H1 (cell line): ENCODE results near the gene DOCK10. TPM values are rescaled to one million over a fixed set of nuclear protein-coding genes. Genes with fewer than 3 reads are reported as not detected.

Source experiments
- CTCF ChIA-PET: fragments of 300-600 bp; sonication (Branson Sonifier 250); formaldehyde crosslinking; loops from one replicate; lab custom pipeline; 2021; ENCODE audit not compliant: partially characterized antibody; lab: Charles Lee
- POLR2A ChIA-PET: fragments of 300-600 bp; sonication (Branson Sonifier 250); formaldehyde crosslinking; loops from one replicate; lab custom pipeline; 2021; ENCODE audit warnings: inconsistent platforms; ENCODE audit not compliant: partially characterized antibody; lab: Charles Lee
- DNase-seq, 2 experiments: peaks; one replicate each; pipeline versions ENCODE4 v3.0.0 to v3.0.0-alpha.2; 2010 to 2022; ENCODE audit warnings: low spot score in 2 of 2, low read depth in 1 of 2, mixed read lengths in 1 of 2
- FAIRE-seq: peaks from 2 replicates; lab custom pipeline; 2011; peaks lifted over from hg19 to GRCh38; lab: Jason Lieb, UNC
- H2AFZ ChIP-seq: 2 replicates; pipeline ENCODE4 v1.8.1; 2012; ENCODE audit warnings: low read length, inconsistent platforms
- H2AK5ac ChIP-seq: 2 replicates; pipeline ENCODE4 v1.6.1; 2013; ENCODE audit warnings: low read depth, low read length
- H2BK120ac ChIP-seq: replicated peaks from 2 replicates; pipeline ENCODE3; 2013; ENCODE audit warnings: low read depth, low read length, inconsistent platforms
- H2BK12ac ChIP-seq: 2 replicates; pipeline ENCODE4 v1.6.1; 2013; ENCODE audit warnings: low read depth, low read length
- H2BK15ac ChIP-seq: 2 replicates; pipeline ENCODE4 v1.6.1; 2013; ENCODE audit warnings: low read length
- H2BK20ac ChIP-seq: 2 replicates; pipeline ENCODE4 v1.6.1; 2013; ENCODE audit warnings: low read length
- H2BK5ac ChIP-seq: 2 replicates; pipeline ENCODE4 v1.6.1; 2013; ENCODE audit warnings: low read depth, low read length
- H3K14ac ChIP-seq: 2 replicates; pipeline ENCODE4 v1.6.1; 2013; ENCODE audit warnings: inconsistent platforms; ENCODE audit not compliant: insufficient read length
- H3K18ac ChIP-seq: 2 replicates; pipeline ENCODE4 v1.6.1; 2013; ENCODE audit warnings: low read length; ENCODE audit errors: extremely low read depth
- H3K23ac ChIP-seq: 2 replicates; pipeline ENCODE4 v1.6.1; 2013; ENCODE audit warnings: inconsistent platforms; ENCODE audit not compliant: insufficient read length
- H3K23me2 ChIP-seq: 2 replicates; pipeline ENCODE4 v1.6.1; 2013; ENCODE audit warnings: low read depth, low read length
- H3K27ac ChIP-seq: 2 replicates; pipeline ENCODE4 v1.6.1; 2011; ENCODE audit warnings: low read depth, low read length, inconsistent platforms
- H3K27me3 ChIP-seq, 4 experiments: replicated peaks in 1 of 4; 1 replicate in 1 of 4; 2 replicates in 3 of 4; pipeline versions ENCODE4 v1.6.1 to v1.8.1; 2011 to 2013; ENCODE audit warnings: low read length in 3 of 4, mild to moderate bottlenecking in 3 of 4, inconsistent platforms in 2 of 4, mixed read lengths in 2 of 4, moderate library complexity in 1 of 4; ENCODE audit not compliant: control insufficient read depth in 3 of 4, insufficient read depth in 3 of 4; ENCODE audit errors: extremely low read depth in 1 of 4
- H3K36me3 ChIP-seq, 4 experiments: 2 replicates each; pipeline versions ENCODE4 v1.6.1 to v1.8.1; 2011 to 2013; ENCODE audit warnings: mild to moderate bottlenecking in 4 of 4, low read length in 3 of 4, moderate library complexity in 2 of 4, control low read depth in 1 of 4, inconsistent platforms in 1 of 4; ENCODE audit not compliant: insufficient read depth in 4 of 4, control insufficient read depth in 2 of 4
- H3K4ac ChIP-seq: replicated peaks from 2 replicates; pipeline ENCODE3; 2013; ENCODE audit warnings: low read length, low read depth, mixed read lengths, inconsistent platforms; ENCODE audit not compliant: insufficient read length
- H3K4me1 ChIP-seq, 4 experiments: replicated peaks in 1 of 4; 1 replicate in 1 of 4; 2 replicates in 3 of 4; pipeline versions ENCODE4 v1.6.1 to v1.8.1; 2011 to 2013; ENCODE audit warnings: low read length in 3 of 4, inconsistent platforms in 2 of 4, mixed read lengths in 1 of 4; ENCODE audit not compliant: insufficient read depth in 4 of 4, control insufficient read depth in 3 of 4
- H3K4me2 ChIP-seq, 2 experiments: 2 replicates each; pipeline versions ENCODE4 v1.6.1 to v1.8.1; 2011 to 2013; ENCODE audit warnings: low read depth in 2 of 2, low read length in 2 of 2, control low read depth in 1 of 2, inconsistent platforms in 1 of 2, mild to moderate bottlenecking in 1 of 2; ENCODE audit not compliant: insufficient read depth in 1 of 2
- H3K4me3 ChIP-seq, 4 experiments: fragments of 200-600, 300-600 bp in 1 of 4; sonication (generic), shearing (Covaris generic), sonication (Bioruptor Twin) in 1 of 4; 2 replicates each; pipeline versions ENCODE4 v1.5.1 to v1.8.1; 2011 to 2016; ENCODE audit warnings: low read length in 4 of 4, low read depth in 3 of 4, control low read depth in 2 of 4, inconsistent platforms in 2 of 4, mild to moderate bottlenecking in 2 of 4, mixed read lengths in 1 of 4, moderate library complexity in 1 of 4; ENCODE audit not compliant: insufficient read depth in 2 of 4; ENCODE audit errors: extremely low read depth in 1 of 4
- H3K56ac ChIP-seq: replicated peaks from 2 replicates; pipeline ENCODE3; 2013; ENCODE audit warnings: low read depth, mild to moderate bottlenecking, mixed read lengths, low read length, inconsistent platforms; ENCODE audit not compliant: insufficient read length
- H3K79me1 ChIP-seq: 2 replicates; pipeline ENCODE4 v1.6.1; 2013; ENCODE audit warnings: low read depth, low read length, control low read depth
- H3K79me2 ChIP-seq, 2 experiments: 2 replicates each; pipeline versions ENCODE4 v1.6.1 to v1.8.1; 2012 to 2013; ENCODE audit warnings: low read length in 2 of 2, mild to moderate bottlenecking in 2 of 2, inconsistent platforms in 1 of 2; ENCODE audit not compliant: insufficient read depth in 2 of 2, control insufficient read depth in 1 of 2
- H3K9ac ChIP-seq, 4 experiments: replicated peaks in 1 of 4; 1 replicate in 1 of 4; 2 replicates in 3 of 4; pipeline versions ENCODE4 v1.6.1 to v1.8.1; 2011 to 2013; ENCODE audit warnings: low read depth in 3 of 4, low read length in 3 of 4, control low read depth in 2 of 4, mild to moderate bottlenecking in 2 of 4, moderate library complexity in 2 of 4, inconsistent platforms in 1 of 4; ENCODE audit errors: extremely low read depth in 1 of 4
- H3K9me3 ChIP-seq, 2 experiments: 2 replicates each; pipeline versions ENCODE4 v1.6.1 to v1.8.1; 2012 to 2013; ENCODE audit warnings: mild to moderate bottlenecking in 2 of 2, moderate library complexity in 2 of 2, control low read depth in 1 of 2, inconsistent platforms in 1 of 2, low read depth in 1 of 2, low read length in 1 of 2, mixed read lengths in 1 of 2; ENCODE audit not compliant: insufficient read depth in 2 of 2
- H4K20me1 ChIP-seq, 2 experiments: replicated peaks in 1 of 2; 2 replicates each; pipeline versions ENCODE3 to v1.8.1; 2011 to 2013; ENCODE audit warnings: inconsistent platforms in 2 of 2, low read length in 2 of 2, mild to moderate bottlenecking in 1 of 2; ENCODE audit not compliant: insufficient read depth in 2 of 2, control insufficient read depth in 1 of 2
- H4K5ac ChIP-seq: 2 replicates; pipeline ENCODE4 v1.6.1; 2013; ENCODE audit warnings: low read length, low read depth, mixed read lengths, inconsistent platforms; ENCODE audit not compliant: insufficient read length
- H4K8ac ChIP-seq: 2 replicates; pipeline ENCODE4 v1.8.0; 2013; ENCODE audit warnings: mild to moderate bottlenecking, moderate library complexity, low read length, inconsistent platforms; ENCODE audit not compliant: insufficient read depth; ENCODE audit errors: extremely low read depth
- H4K91ac ChIP-seq: replicated peaks from 2 replicates; pipeline ENCODE3; 2013; ENCODE audit warnings: low read length, mixed read lengths, inconsistent platforms; ENCODE audit not compliant: insufficient read length
- GABPA ChIP-seq: IDR thresholded peaks from 2 replicates; pipeline ENCODE4 v1.6.1; 2011; ENCODE audit warnings: mild to moderate bottlenecking, low read length, moderate library complexity, borderline replicate concordance; ENCODE audit not compliant: insufficient read depth
- KDM4A ChIP-seq: IDR thresholded peaks from one replicate; pipeline ENCODE4 v1.7.1; 2012; ENCODE audit warnings: low read depth, mild to moderate bottlenecking, moderate library complexity, low read length, inconsistent platforms; ENCODE audit not compliant: severe bottlenecking
- MAX ChIP-seq: IDR thresholded peaks from 2 replicates; pipeline ENCODE4 v1.6.1; 2012; ENCODE audit warnings: inconsistent platforms
- POLR2A ChIP-seq, 2 experiments: IDR thresholded peaks; 1 replicate in 1 of 2; 2 replicates in 1 of 2; pipeline ENCODE4 v1.6.1; 2011; ENCODE audit warnings: low read depth in 2 of 2, low read length in 2 of 2, mild to moderate bottlenecking in 2 of 2; ENCODE audit errors: control extremely low read depth in 1 of 2
- SIRT6 ChIP-seq: IDR thresholded peaks from one replicate; pipeline ENCODE4 v1.7.1; 2012; ENCODE audit warnings: low read length, inconsistent platforms
- SP2 ChIP-seq: IDR thresholded peaks from 2 replicates; pipeline ENCODE4 v1.6.1; 2012; ENCODE audit warnings: mild to moderate bottlenecking, low read length, inconsistent platforms
- TAF1 ChIP-seq: IDR thresholded peaks from 2 replicates; pipeline ENCODE4 v1.6.1; 2011; ENCODE audit warnings: mild to moderate bottlenecking, low read depth, low read length
- TEAD4 ChIP-seq: IDR thresholded peaks from 2 replicates; pipeline ENCODE4 v1.6.1; 2012; ENCODE audit warnings: low read depth, low read length, inconsistent platforms, mixed read lengths
- WGBS, 2 experiments: shearing (Covaris generic) in 1 of 2; methylation state at CpG; one replicate each; pipeline versions ENCODE4 v1.1.6 to v1.1.7; 2013 to 2015; ENCODE audit warnings: low lambda C conversion rate in 2 of 2, mixed read lengths in 2 of 2, inconsistent platforms in 1 of 2, low coverage in 1 of 2, missing lambda C conversion rate in 1 of 2; ENCODE audit not compliant: insufficient replicate concordance in 2 of 2, insufficient coverage in 1 of 2, insufficient read length in 1 of 2; ENCODE audit errors: extremely low coverage in 1 of 2, missing lambda C conversion rate in 1 of 2; 5-methylcytosine and 5-hydroxymethylcytosine counted together
- polyA plus RNA-seq, 7 experiments: library from polyadenylated mRNA; depleted of rRNA in 3 of 7; stranded (reverse) in 5 of 7; unstranded in 2 of 7; fragments of >200 nt in 5 of 7; fragments of 200-250 nt in 2 of 7; gene quantifications; 1 replicate in 5 of 7; 2 replicates in 1 of 7; 4 replicates in 1 of 7; pipeline versions ENCODE4 v1.2.1 to v1.2.3, GENCODE V29; 2011 to 2013; ENCODE audit warnings: missing spikeins in 2 of 7, mixed read lengths in 2 of 7
- total RNA-seq: library from RNA; stranded (reverse); fragmentation: NEBNext Ultra II Directional; extraction: Animal tissue kit (Norgen Biotek cat#: 25700); gene quantifications from 2 replicates; pipeline ENCODE4 v1.2.1, GENCODE V29; 2021
- TF ChIP-seq, protein P1 (sequence below): IDR thresholded peaks from 2 replicates; pipeline ENCODE4 v1.6.1; 2011; ENCODE audit warnings: low read depth, mild to moderate bottlenecking, low read length; ENCODE audit not compliant: insufficient read depth
- TF ChIP-seq, protein P2 (sequence below): IDR thresholded peaks from 2 replicates; pipeline ENCODE4 v1.6.1; 2011; ENCODE audit warnings: low read length, improper control_type of control experiment

The DOCK10 gene
- total and polyA plus RNA-seq, 2 of the 8 experiments (the other 6 are each of a cell fraction or from before 2014, with no cell fraction given): 0.33 to 1.6 TPM

DNA sequence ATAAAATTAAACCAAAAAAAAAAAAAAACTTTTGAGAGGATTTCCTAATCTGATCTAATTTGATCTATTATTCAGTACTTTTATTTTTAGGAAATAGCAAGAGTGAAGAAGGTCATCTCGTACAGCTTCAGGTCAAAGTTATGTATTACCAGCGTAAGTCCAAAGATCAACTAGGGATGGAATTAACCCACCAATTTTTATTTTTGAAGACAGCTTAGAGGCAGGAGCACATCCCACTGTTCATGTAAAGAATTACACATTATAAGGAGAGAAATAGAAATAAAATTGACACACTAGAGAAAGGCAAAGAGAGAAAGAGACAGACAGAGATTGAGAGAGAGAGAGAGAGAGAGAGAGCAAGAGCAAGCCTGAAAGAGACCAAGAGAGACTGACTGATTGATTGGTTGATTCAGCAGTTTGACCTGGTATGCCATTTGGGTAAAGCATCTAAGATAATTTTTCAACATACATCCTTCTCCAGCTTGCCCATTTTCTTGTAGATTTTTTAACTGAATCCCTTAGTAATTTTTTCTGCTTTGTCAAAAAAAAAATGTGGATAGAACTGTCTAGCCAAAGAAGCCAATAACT, 25.1 kb downstream of the DOCK10 start:
- 97% methylated on average over 2 of the region's 2 CpGs; no CpG with 5 or more reads in 1 of the 2 experiments for WGBS, 2 experiments
- Histone ChIP-seq H3K36me3 (no peaks in the 10 kb centered on the region), H2BK15ac (no peak overlapping the region), H2BK5ac (no peak overlapping the region), H3K4me1 (peaks cover 0 to 3% (median 0%) of the 10 kb centered on the region in 4 experiments; a peak in 1 of 7 replicates), H3K4me2 (no peak overlapping the region), H3K79me1 (no peaks in the 10 kb centered on the region), H3K23me2 (no peaks in the 10 kb centered on the region), H3K23ac (no peak overlapping the region), H4K91ac (no peak overlapping the region), H3K27me3 (no peaks in the 10 kb centered on the region), H3K14ac (no peak overlapping the region), H2AK5ac (no peak overlapping the region), H2AFZ (no peak overlapping the region), H2BK12ac (no peak overlapping the region), H3K4ac (no peak overlapping the region), H4K20me1 (no peaks in the 10 kb centered on the region), H2BK120ac (no peak overlapping the region), H3K9ac (no peak overlapping the region), H4K5ac (no peak overlapping the region), H2BK20ac (no peak overlapping the region), H3K79me2 (no peaks in the 10 kb centered on the region), H3K9me3 (no peaks in the 10 kb centered on the region), H3K4me3 (no peak overlapping the region), H3K27ac (no peak overlapping the region), H4K8ac (no peak overlapping the region), H3K56ac (no peak overlapping the region), H3K18ac (no peak overlapping the region)
- no peak for FAIRE-seq
- DNase-seq: no peak
- CTCF ChIA-PET: interaction anchor here (0.6 to 1.1 kb wide), 3 partner anchors 68 to 583 kb away, joined by 3 read pairs; no protein-coding TSS in a partner anchor
- POLR2A ChIA-PET: no interaction called here
- no peak for TF ChIP-seq SP2
- no peak for TF ChIP-seq TEAD4
- no peak for TF ChIP-seq KDM4A
- TF ChIP-seq SIRT6: no peak
- no peak for TF ChIP-seq POLR2A (IDR thresholded peaks at IDR 0.05; ENCODE audit: control extremely low read depth in 1 of 2, low read depth in 2 of 2, low read length in 2 of 2)
- TF ChIP-seq, protein P1, sequence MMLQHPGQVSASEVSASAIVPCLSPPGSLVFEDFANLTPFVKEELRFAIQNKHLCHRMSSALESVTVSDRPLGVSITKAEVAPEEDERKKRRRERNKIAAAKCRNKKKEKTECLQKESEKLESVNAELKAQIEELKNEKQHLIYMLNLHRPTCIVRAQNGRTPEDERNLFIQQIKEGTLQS: no peak
- TF ChIP-seq TAF1: no peak
- TF ChIP-seq GABPA: no peak
- TF ChIP-seq, protein P2, sequence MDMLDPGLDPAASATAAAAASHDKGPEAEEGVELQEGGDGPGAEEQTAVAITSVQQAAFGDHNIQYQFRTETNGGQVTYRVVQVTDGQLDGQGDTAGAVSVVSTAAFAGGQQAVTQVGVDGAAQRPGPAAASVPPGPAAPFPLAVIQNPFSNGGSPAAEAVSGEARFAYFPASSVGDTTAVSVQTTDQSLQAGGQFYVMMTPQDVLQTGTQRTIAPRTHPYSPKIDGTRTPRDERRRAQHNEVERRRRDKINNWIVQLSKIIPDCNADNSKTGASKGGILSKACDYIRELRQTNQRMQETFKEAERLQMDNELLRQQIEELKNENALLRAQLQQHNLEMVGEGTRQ: no peak
- no peak for TF ChIP-seq MAX
